HCT116 (cell line): ENCODE results near the gene OR2AG1. TPM values are rescaled to one million over a fixed set of nuclear protein-coding genes. Genes with fewer than 3 reads are reported as not detected.

Source experiments
- ATAC-seq: fragments of 200-7000 bp; cut with Tn5 transposase; 2 replicates; pipeline ENCODE4 v1.9.1; 2020; ENCODE audit warnings: mild to moderate bottlenecking, moderate library complexity
- BruUV-seq: library from RNA; stranded (reverse); fragments of 400-500 nt; replicated peaks from 2 replicates; lab custom pipeline; 2021; lab: Mats Ljungman, UMichigan
- CTCF ChIA-PET: fragments of 300-600 bp; sonication (Branson Sonifier 250); formaldehyde crosslinking; loops from one replicate; lab custom pipeline; 2021; ENCODE audit warnings: antibody characterized with exemption; lab: Charles Lee
- POLR2A ChIA-PET: fragments of 300-600, 350-600 bp; sonication (Branson Sonifier 250); formaldehyde crosslinking; loops from one replicate; lab custom pipeline; 2021; ENCODE audit warnings: antibody characterized with exemption; lab: Charles Lee
- RAD21 ChIA-PET, 2 experiments: fragments of 300-600 bp; sonication (Branson Sonifier 250); formaldehyde crosslinking; loops; one replicate each; lab custom pipeline; 2023; ENCODE audit warnings: low total read pairs in 2 of 2; ENCODE audit not compliant: uncharacterized antibody in 2 of 2, unreplicated experiment in 2 of 2, low non-redundant PET in 1 of 2; lab: Charles Lee
- DNase-seq: peaks from one replicate; pipeline ENCODE4 v3.0.0-alpha.2; 2010; ENCODE audit warnings: low read depth, low spot score
- H2AFZ ChIP-seq: fragments of 200-600 bp; shearing (Covaris generic), sonication (generic); 2 replicates; pipeline ENCODE4 v1.6.1; 2017; ENCODE audit warnings: low read depth, mixed run types, mixed read lengths, antibody characterized with exemption, low read length; ENCODE audit not compliant: poor library complexity, severe bottlenecking
- H3K27ac ChIP-seq: 2 replicates; pipeline ENCODE4 v1.5.1; 2012; ENCODE audit warnings: low read depth, low read length
- H3K27me3 ChIP-seq: fragments of 200-600 bp; sonication (generic); 2 replicates; pipeline ENCODE4 v1.6.1; 2016; ENCODE audit warnings: mixed run types, low read length, mixed read lengths; ENCODE audit not compliant: insufficient read depth
- H3K36me3 ChIP-seq, 2 experiments: fragments of 200-500 bp in 1 of 2; fragments of 200-600 bp in 1 of 2; sonication (Bioruptor generic) in 1 of 2; sonication (generic) in 1 of 2; 2 replicates each; pipeline versions ENCODE4 v1.5.1 to v1.6.1; 2014 to 2016; ENCODE audit warnings: low read length in 2 of 2, inconsistent platforms in 1 of 2, mixed read lengths in 1 of 2, mixed run types in 1 of 2; ENCODE audit not compliant: insufficient read depth in 2 of 2, control insufficient read depth in 1 of 2
- H3K4me1 ChIP-seq, 2 experiments: fragments of 200-600 bp in 1 of 2; sonication (generic) in 1 of 2; 2 replicates each; pipeline versions ENCODE4 v1.5.1 to v1.6.1; 2012 to 2017; ENCODE audit warnings: low read length in 2 of 2, inconsistent platforms in 1 of 2, mild to moderate bottlenecking in 1 of 2, mixed read lengths in 1 of 2, mixed run types in 1 of 2, moderate library complexity in 1 of 2; ENCODE audit not compliant: insufficient read depth in 2 of 2, control insufficient read depth in 1 of 2
- H3K4me2 ChIP-seq: fragments of 200-600 bp; sonication (generic); 2 replicates; pipeline ENCODE4 v1.6.1; 2017; ENCODE audit warnings: mixed run types, low read length, mixed read lengths
- H3K4me3 ChIP-seq, 2 experiments: fragments of 200-600 bp in 1 of 2; sonication (generic) in 1 of 2; replicated peaks in 1 of 2; 2 replicates each; pipeline ENCODE4 v1.5.1; 2011 to 2016; ENCODE audit warnings: low read length in 2 of 2, control low read depth in 1 of 2, low read depth in 1 of 2, mild to moderate bottlenecking in 1 of 2, mixed read lengths in 1 of 2, mixed run types in 1 of 2
- H3K79me2 ChIP-seq: fragments of 200-600 bp; sonication (generic); 2 replicates; pipeline ENCODE4 v1.6.1; 2017; ENCODE audit warnings: mild to moderate bottlenecking, mixed run types, low read length, moderate library complexity, mixed read lengths; ENCODE audit not compliant: insufficient read depth
- H3K9ac ChIP-seq: fragments of 200-600 bp; sonication (generic); 2 replicates; pipeline ENCODE4 v1.6.1; 2016; ENCODE audit warnings: low read length, mixed read lengths
- H3K9me2 ChIP-seq: fragments of 200-600 bp; sonication (generic), shearing (Covaris generic); 2 replicates; pipeline ENCODE4 v1.6.1; 2017; ENCODE audit warnings: mixed run types, mild to moderate bottlenecking, moderate library complexity; ENCODE audit not compliant: insufficient read depth
- H3K9me3 ChIP-seq, 2 experiments: fragments of 200-500 bp in 1 of 2; fragments of 200-600 bp in 1 of 2; sonication (Bioruptor generic) in 1 of 2; sonication (generic) in 1 of 2; 2 replicates each; pipeline ENCODE4 v1.6.1; 2014 to 2017; ENCODE audit warnings: low read length in 2 of 2, mixed read lengths in 2 of 2, inconsistent platforms in 1 of 2, low read depth in 1 of 2, mild to moderate bottlenecking in 1 of 2, mixed run types in 1 of 2, moderate library complexity in 1 of 2; ENCODE audit not compliant: control insufficient read depth in 1 of 2, insufficient read depth in 1 of 2
- H4K20me1 ChIP-seq: fragments of 200-600 bp; sonication (generic), shearing (Covaris generic); 2 replicates; pipeline ENCODE4 v1.6.1; 2017; ENCODE audit warnings: mixed run types, mild to moderate bottlenecking, moderate library complexity; ENCODE audit not compliant: insufficient read depth
- CEBPB ChIP-seq: IDR thresholded peaks from 2 replicates; pipeline ENCODE4 v1.6.1; 2012; ENCODE audit warnings: low read depth
- JUND ChIP-seq: IDR thresholded peaks from 2 replicates; pipeline ENCODE4 v1.6.1; 2012
- REST ChIP-seq: IDR thresholded peaks from 2 replicates; pipeline ENCODE4 v1.6.1; 2012; ENCODE audit warnings: low read depth
- TCF7L2 ChIP-seq: IDR thresholded peaks from 2 replicates; pipeline ENCODE4 v1.7.0; 2011; ENCODE audit warnings: borderline replicate concordance, inconsistent platforms; ENCODE audit not compliant: insufficient read depth, insufficient read length; ENCODE audit errors: extremely low read depth
- ZFX ChIP-seq: fragments of 450-650 bp; IDR thresholded peaks from 2 replicates; pipeline ENCODE4 v1.6.1; 2017
- ZNF274 ChIP-seq: fragments of 200-500 bp; sonication (Bioruptor generic); IDR thresholded peaks from 2 replicates; pipeline ENCODE4 v1.6.1; 2014; ENCODE audit warnings: mild to moderate bottlenecking, low read depth, low read length, inconsistent platforms
- intact Hi-C: fragments of 100-400 bp; cut with micrococcal nuclease; formaldehyde crosslinking; loops from 2 replicates; pipeline ENCODE4 v1.10.0; 2022
- total RNA-seq: library from RNA; stranded (reverse); gene quantifications from one replicate; pipeline ENCODE4 v1.2.1, GENCODE V29; 2021; ENCODE audit not compliant: unreplicated experiment
- TF ChIP-seq, protein P1 (sequence below): IDR thresholded peaks from 2 replicates; pipeline ENCODE4 v1.6.1; 2012

The OR2AG1 gene
- total RNA-seq, 1 experiment from 2014 or later: not detected

DNA sequence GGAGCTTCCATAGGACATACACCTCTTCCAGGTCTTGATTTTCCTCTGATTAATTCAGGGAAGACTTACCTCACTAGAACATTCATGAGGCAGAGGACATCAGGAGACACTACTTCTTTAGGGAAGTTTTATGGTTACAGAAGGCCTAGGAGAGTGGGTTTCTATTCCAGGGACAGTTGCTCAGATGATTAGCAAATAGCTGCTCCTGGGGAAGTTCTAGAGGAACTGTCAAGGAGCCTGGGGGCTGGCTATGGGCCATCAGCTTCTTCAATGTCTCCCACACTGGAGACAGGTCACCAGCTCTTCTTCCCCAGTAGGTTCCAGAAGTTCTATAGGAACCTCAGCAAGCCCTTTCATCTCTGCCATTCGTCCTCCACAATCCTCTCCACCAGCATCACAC lies 51.2 kb downstream of the OR2AG1 start:
- no peaks in the 10 kb centered on the region for H3K9me2 ChIP-seq
- H3K79me2 ChIP-seq: no peaks in the 10 kb centered on the region
- no peak overlapping the region for H3K27ac ChIP-seq
- no peaks in the 10 kb centered on the region for H3K36me3 ChIP-seq
- no peak overlapping the region for H3K4me2 ChIP-seq
- intact Hi-C loops: no loop called here
- no peak for DNase-seq
- H3K4me1 ChIP-seq: no peaks in the 10 kb centered on the region
- no peak overlapping the region for H2AFZ ChIP-seq
- no peak overlapping the region for H3K9ac ChIP-seq
- peaks cover 22% of the 10 kb centered on the region; the same call in 1 of the 2 replicates for H3K27me3 ChIP-seq
- no peak for ATAC-seq
- no peak for TF ChIP-seq REST
- TF ChIP-seq ZFX: no peak
- no peak for TF ChIP-seq JUND
- no peak for TF ChIP-seq ZNF274
- TF ChIP-seq CEBPB: no peak
- no peak for TF ChIP-seq TCF7L2
- TF ChIP-seq, protein P1, sequence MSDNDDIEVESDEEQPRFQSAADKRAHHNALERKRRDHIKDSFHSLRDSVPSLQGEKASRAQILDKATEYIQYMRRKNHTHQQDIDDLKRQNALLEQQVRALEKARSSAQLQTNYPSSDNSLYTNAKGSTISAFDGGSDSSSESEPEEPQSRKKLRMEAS: no peak
- BruUV-seq: no TSS peak
- RAD21 ChIA-PET: no interaction called here
- CTCF ChIA-PET: interaction anchor here (1.2 to 2.7 kb wide), 2 partner anchors 18 to 22 kb away, joined by 3 to 9 read pairs; no protein-coding TSS in a partner anchor
- no peak overlapping the region for H3K4me3 ChIP-seq
- POLR2A ChIA-PET: no interaction called here
- no peaks in the 10 kb centered on the region for H3K9me3 ChIP-seq
- no peaks in the 10 kb centered on the region for H4K20me1 ChIP-seq

Other genes with a start within 250 kb of the OR2AG1 start
- 17.8 TPM for gene RRP8, start 179.4 kb upstream of the OR2AG1 start, total RNA-seq
- gene ILK, start 179.2 kb upstream of the OR2AG1 start, total RNA-seq: 73.5 TPM
- 151 TPM for gene TAF10, start 170.8 kb upstream of the OR2AG1 start, total RNA-seq
- gene TPP1, start 163.6 kb upstream of the OR2AG1 start, total RNA-seq: 44.7 TPM
- gene DCHS1, start 127.2 kb upstream of the OR2AG1 start, total RNA-seq: 0.30 TPM
- 75.0 TPM for gene MRPL17, start 99.7 kb upstream of the OR2AG1 start, total RNA-seq
- 0.07 TPM for gene OR2AG2, start 11.0 kb upstream of the OR2AG1 start, total RNA-seq
- 0.22 TPM for gene OR6A2, start 16.7 kb downstream of the OR2AG1 start, total RNA-seq
- not detected for gene OR10A5, start 62.7 kb downstream of the OR2AG1 start, total RNA-seq
- gene OR10A2, start 80.0 kb downstream of the OR2AG1 start, total RNA-seq: not detected
- gene OR10A4, start 93.6 kb downstream of the OR2AG1 start, total RNA-seq: not detected
- gene OR2D2, start 109.5 kb downstream of the OR2AG1 start, total RNA-seq: 0.20 TPM
- not detected for gene OR2D3, start 138.0 kb downstream of the OR2AG1 start, total RNA-seq
- gene ZNF215, start 143.4 kb downstream of the OR2AG1 start, total RNA-seq: 9.9 TPM
- 2.1 TPM for gene ZNF214, start 237.3 kb downstream of the OR2AG1 start, total RNA-seq
- 0.49 TPM for gene NLRP14, start 237.5 kb downstream of the OR2AG1 start, total RNA-seq